Suprapubic skin (tissue), 4 donors: ENCODE data around the gene GPR149.

Experiments
- CTCF ChIP-seq, 2 donors: fragments of 200-600 bp in 1 of 2; fragments of 450-650 bp in 1 of 2; sonication (generic) in 1 of 2; IDR thresholded peaks; one replicate each; pipeline ENCODE4 v1.5.1; 2016 to 2019; ENCODE audit warnings: antibody characterized with exemption in 2 of 2, mild to moderate bottlenecking in 1 of 2, moderate library complexity in 1 of 2
- POLR2A ChIP-seq, 2 donors: fragments of 450-650 bp; IDR thresholded peaks; one replicate each; pipeline ENCODE4 v1.6.1; 2017; ENCODE audit warnings: antibody characterized with exemption in 2 of 2, mild to moderate bottlenecking in 2 of 2, moderate library complexity in 2 of 2
- POLR2AphosphoS5 ChIP-seq, 3 donors: sonication (generic); formaldehyde crosslinking; IDR thresholded peaks; one replicate each; pipeline ENCODE4 v1.6.1; 2017; ENCODE audit warnings: antibody characterized with exemption in 3 of 3

GRCh38 chr3:154327871-154328270 lies 102.1 kb downstream of the GPR149 start:
- no peak for TF ChIP-seq CTCF (IDR thresholded peaks at IDR 0.05)
- no peak for TF ChIP-seq POLR2AphosphoS5 (IDR thresholded peaks at IDR 0.05)
- TF ChIP-seq POLR2A (IDR thresholded peaks at IDR 0.05), result no peak
